Measurements from ENCODE around the gene SECTM1.
"Not testable (repeated sequence)": the region's sequence is repeated elsewhere in the genome, so short reads cannot be mapped to it uniquely, and the experiment has no call there.

DNA sequence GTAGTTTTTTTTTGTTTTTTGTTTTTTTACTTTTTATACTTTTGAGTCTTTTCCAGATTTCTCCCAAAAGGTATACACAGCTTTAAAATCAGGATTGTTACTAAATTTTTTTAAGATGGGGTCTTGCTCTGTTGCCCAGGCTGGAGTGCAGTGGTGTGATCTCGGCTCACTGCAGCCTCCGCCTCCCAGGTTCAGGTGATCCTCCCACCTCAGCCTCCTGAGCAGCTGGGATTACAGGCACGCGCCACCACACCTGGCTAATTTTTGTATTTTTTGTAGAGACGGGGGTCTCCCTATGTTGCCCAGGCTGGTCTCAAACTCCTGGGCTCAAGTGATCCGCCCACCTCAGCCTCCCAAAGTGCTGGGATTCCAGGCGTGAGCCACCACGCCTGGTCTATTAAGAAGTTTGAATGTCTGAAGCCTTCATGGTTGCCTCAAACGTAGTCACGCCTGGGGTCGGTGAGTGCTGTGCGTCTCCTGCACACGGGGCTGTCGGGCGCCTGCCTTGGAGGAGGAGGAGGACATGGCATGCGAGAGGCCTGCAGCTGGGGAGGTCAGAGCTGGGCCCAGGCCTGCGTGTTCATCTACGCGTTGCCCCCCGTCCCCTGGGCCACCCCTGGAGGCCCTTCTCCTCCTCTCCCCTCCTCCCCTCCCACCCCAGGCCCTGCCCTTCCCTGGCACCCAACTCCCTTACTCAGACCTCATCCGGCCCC, 48.8 kb upstream of the SECTM1 start:
- TF ChIP-seq, protein P1, sequence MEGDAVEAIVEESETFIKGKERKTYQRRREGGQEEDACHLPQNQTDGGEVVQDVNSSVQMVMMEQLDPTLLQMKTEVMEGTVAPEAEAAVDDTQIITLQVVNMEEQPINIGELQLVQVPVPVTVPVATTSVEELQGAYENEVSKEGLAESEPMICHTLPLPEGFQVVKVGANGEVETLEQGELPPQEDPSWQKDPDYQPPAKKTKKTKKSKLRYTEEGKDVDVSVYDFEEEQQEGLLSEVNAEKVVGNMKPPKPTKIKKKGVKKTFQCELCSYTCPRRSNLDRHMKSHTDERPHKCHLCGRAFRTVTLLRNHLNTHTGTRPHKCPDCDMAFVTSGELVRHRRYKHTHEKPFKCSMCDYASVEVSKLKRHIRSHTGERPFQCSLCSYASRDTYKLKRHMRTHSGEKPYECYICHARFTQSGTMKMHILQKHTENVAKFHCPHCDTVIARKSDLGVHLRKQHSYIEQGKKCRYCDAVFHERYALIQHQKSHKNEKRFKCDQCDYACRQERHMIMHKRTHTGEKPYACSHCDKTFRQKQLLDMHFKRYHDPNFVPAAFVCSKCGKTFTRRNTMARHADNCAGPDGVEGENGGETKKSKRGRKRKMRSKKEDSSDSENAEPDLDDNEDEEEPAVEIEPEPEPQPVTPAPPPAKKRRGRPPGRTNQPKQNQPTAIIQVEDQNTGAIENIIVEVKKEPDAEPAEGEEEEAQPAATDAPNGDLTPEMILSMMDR (IDR thresholded peaks at IDR 0.05; ENCODE audit: insufficient read depth, low read depth, low read length), result not testable (repeated sequence)
- TF ChIP-seq EZH2 (IDR thresholded peaks at IDR 0.05; ENCODE audit: insufficient read depth, low read length), result not testable (repeated sequence)
